ENCODE measurements around the gene ZNF714.

ZNF714 gene

DNA sequence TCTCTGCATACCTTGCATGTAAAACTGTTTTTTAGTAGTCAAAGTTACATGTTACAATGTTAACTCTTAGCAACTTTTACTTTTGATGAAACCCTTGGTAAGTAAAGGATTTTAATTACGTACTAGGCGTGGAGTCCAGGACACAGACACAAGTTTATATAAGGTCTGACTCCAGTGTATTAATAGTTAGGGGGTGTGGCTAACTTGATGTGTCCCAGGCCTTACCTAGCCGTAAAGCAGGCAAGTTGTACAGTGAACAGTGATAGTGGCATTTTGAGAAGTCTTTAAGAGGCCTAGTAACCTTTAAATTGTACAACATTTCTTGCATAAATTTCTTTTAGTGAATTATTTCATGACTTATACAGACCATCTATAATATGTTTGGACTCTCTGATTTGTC, 5.9 kb downstream of the ZNF714 start:
- TF ChIP-seq CTCF (IDR thresholded peaks at IDR 0.05) (no peak), ZFX (IDR thresholded peaks at IDR 0.05; ENCODE audit: borderline replicate concordance) (no peak)
- no peak overlapping the region for H3K27ac ChIP-seq

- H3K27ac ChIP-seq: no peak overlapping the region
- TF ChIP-seq ZFX (IDR thresholded peaks at IDR 0.05; ENCODE audit: borderline replicate concordance) (no peak), CTCF (IDR thresholded peaks at IDR 0.05) (no peak)
Observed at GRCh38 chr19:21092109-21092508, 10.1 kb downstream of the ZNF714 start.

DNA sequence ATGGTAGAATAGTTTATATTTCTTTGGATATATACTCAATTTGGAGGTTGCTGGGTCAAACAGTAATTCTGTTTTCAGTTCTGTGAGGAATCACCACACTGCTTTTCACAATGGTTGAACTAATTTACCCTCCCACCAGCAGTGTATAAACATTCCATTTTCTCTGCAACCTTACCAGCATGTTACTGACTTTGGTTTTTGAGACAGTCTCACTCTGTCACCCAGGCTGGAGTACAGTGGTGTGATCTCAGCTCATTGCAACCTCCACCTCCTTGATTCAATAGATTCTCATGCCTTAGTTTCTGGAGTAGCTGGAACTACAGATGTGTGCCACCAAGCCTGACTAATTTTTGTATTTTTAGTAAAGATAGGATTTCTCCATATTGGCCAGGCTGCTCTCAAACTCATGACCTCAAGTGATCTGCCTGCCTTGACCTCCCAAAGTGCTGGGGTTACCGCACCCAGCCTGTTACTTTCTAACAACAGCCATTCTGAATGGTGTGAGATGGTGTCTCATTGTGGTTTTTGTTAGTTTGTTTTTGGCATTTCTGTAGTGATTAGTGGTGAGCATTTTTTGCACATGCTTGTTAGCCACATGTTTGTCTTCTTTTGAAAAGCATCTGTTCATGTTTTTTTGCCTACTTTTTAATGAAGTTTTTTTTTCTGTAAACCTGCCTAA, 12.5 kb downstream of the ZNF714 start:
- no peak for TF ChIP-seq CTCF (IDR thresholded peaks at IDR 0.05)
- TF ChIP-seq ZFX (IDR thresholded peaks at IDR 0.05; ENCODE audit: borderline replicate concordance): no peak
- no peak overlapping the region for H3K27ac ChIP-seq

DNA sequence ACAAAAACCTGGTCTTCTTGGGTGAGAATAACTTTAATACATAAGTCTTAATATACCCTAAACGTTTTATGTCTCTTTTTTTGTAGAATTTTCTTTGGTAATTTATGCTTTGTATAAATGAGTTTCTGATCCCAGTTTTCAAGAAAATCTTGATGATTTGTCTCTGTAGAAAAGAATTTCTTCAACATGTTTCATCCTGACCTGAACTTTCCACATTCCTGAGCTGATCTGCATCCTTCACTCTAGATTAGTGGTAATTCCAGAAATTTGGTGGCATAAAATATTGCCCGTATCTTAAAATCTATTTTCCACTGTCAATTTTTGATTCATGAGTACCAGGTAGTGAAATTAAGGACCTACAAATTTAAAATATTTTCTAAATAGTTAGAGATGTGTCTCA, 16.3 kb downstream of the ZNF714 start:
- TF ChIP-seq ZFX (IDR thresholded peaks at IDR 0.05; ENCODE audit: borderline replicate concordance): no peak
- TF ChIP-seq CTCF (IDR thresholded peaks at IDR 0.05): no peak
- H3K27ac ChIP-seq: no peak overlapping the region

- no peak for TF ChIP-seq ZFX (IDR thresholded peaks at IDR 0.05; ENCODE audit: borderline replicate concordance)
- no peak for TF ChIP-seq CTCF (IDR thresholded peaks at IDR 0.05)
- no peak overlapping the region for H3K27ac ChIP-seq
Observed at GRCh38 chr19:21101521-21102242, 19.7 kb downstream of the ZNF714 start.

GRCh38 chr19:21109116-21109515, 27.1 kb downstream of the ZNF714 start:
- no peak for TF ChIP-seq ZFX (IDR thresholded peaks at IDR 0.05; ENCODE audit: borderline replicate concordance)
- TF ChIP-seq CTCF (IDR thresholded peaks at IDR 0.05): no peak
- H3K27ac ChIP-seq: no peak overlapping the region

DNA sequence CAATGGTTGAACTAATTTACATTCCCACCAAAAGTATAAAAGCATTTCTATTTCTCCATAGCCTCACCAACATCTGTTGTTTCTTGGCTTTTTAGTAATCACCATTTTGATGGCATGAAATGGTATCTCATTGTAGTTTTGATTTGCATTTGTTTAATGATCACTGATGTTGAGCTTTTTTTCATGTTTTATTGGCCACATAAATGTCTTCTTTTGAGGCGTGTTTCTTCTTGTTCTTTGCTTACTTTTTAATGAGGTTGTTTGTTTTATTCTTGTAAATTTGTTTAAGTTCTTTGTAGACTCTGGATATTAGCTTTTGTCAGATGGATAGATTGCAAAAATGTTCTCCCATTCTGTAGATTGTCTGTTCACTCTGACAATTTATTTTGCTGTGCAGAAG, 28.2 kb downstream of the ZNF714 start:
- H3K27ac ChIP-seq: peak overlapping the region; percentile 70
- TF ChIP-seq CTCF (IDR thresholded peaks at IDR 0.05) (no peak), ZFX (IDR thresholded peaks at IDR 0.05; ENCODE audit: borderline replicate concordance) (no peak)

All from 22Rv1 (cell line).